ENCODE measurements around the gene CHAD. TPM values are rescaled to one million over a fixed set of nuclear protein-coding genes. Genes with fewer than 3 reads are reported as not detected.

The CHAD gene, protein sequence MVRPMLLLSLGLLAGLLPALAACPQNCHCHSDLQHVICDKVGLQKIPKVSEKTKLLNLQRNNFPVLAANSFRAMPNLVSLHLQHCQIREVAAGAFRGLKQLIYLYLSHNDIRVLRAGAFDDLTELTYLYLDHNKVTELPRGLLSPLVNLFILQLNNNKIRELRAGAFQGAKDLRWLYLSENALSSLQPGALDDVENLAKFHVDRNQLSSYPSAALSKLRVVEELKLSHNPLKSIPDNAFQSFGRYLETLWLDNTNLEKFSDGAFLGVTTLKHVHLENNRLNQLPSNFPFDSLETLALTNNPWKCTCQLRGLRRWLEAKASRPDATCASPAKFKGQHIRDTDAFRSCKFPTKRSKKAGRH
- total RNA-seq, result not detected
- polyA plus RNA-seq, result not detected

DNA sequence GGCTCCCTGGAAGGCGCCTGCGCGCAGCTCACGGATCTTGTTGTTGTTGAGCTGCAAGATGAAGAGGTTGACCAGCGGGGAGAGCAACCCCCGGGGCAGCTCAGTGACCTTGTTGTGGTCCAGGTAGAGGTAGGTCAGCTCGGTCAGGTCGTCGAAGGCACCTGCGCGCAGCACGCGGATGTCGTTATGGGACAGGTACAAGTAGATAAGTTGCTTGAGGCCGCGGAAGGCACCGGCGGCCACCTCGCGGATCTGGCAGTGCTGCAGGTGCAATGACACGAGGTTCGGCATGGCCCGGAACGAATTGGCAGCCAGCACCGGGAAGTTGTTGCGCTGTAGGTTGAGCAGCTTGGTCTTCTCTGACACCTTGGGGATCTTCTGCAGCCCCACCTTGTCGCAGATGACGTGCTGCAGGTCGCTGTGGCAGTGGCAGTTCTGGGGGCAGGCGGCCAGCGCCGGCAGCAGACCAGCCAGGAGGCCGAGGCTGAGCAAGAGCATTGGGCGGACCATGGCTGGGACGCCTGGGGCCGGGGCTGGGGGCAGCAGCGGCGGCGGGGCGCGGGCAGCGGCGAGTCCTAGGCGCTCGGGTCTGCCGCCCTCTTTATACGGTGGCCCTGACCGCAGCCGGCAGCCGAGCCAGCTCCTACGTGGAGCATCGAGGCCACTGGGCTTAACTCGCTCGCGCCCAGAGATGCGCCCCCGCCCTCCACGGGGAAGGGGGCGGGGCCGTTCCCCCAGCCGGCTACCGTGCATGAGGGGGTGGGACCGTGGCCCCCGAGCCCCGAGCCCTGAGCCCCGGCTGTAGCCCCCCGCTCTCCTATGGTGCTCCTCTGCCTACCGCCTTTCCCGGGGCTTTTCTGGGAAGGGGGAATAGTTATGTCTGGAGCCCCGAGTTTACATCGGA is at the start of gene CHAD:
Gene CHAD (minus strand): TSS at position 577 of the 904 bp plus-strand sequence. CDS start 67 bp downstream, at position 510.
- H3K36me3 Mint-ChIP-seq, result peaks cover 16% of the 10 kb centered on the region
- Histone ChIP-seq H3K36me3 (ENCODE audit: control insufficient read depth, insufficient read depth, low read length) (no peaks in the 10 kb centered on the region), H3K4me3 (ENCODE audit: low read depth, low read length) (no peak within 1 kb of the TSS), H3K27ac (ENCODE audit: insufficient read depth, low read length, poor library complexity, severe bottlenecking) (no peak within 1 kb of the TSS), H3K27me3 (ENCODE audit: control insufficient read depth, insufficient read depth, low read length) (no peaks in the 10 kb centered on the region), H3K9me3 (ENCODE audit: control insufficient read depth in 2 of 2, low read length in 2 of 2) (no peaks in the 10 kb centered on the region), H3K4me1 (ENCODE audit: control insufficient read depth, insufficient read depth, low read length, poor library complexity, severe bottlenecking) (peaks cover 14% of the 10 kb centered on the region)
- peak within 1 kb of the TSS in 1 of 3 donors; percentile 56 for H3K27ac Mint-ChIP-seq
- H3K9me3 Mint-ChIP-seq, result peaks cover 0 to 4% (median 0%) of the 10 kb centered on the region in 7 donors
- ATAC-seq (ENCODE audit: low read depth in 2 of 2) (no peak), DNase-seq (no peak)
- peak within 1 kb of the TSS in 3 of 4 donors; percentile 11 to 67 (median 21) for H3K4me3 Mint-ChIP-seq
- H3K27me3 Mint-ChIP-seq, result peaks cover 12% of the 10 kb centered on the region
- H3K4me1 Mint-ChIP-seq, result peaks cover 0 to 22% (median 2%) of the 10 kb centered on the region in 4 donors

DNA sequence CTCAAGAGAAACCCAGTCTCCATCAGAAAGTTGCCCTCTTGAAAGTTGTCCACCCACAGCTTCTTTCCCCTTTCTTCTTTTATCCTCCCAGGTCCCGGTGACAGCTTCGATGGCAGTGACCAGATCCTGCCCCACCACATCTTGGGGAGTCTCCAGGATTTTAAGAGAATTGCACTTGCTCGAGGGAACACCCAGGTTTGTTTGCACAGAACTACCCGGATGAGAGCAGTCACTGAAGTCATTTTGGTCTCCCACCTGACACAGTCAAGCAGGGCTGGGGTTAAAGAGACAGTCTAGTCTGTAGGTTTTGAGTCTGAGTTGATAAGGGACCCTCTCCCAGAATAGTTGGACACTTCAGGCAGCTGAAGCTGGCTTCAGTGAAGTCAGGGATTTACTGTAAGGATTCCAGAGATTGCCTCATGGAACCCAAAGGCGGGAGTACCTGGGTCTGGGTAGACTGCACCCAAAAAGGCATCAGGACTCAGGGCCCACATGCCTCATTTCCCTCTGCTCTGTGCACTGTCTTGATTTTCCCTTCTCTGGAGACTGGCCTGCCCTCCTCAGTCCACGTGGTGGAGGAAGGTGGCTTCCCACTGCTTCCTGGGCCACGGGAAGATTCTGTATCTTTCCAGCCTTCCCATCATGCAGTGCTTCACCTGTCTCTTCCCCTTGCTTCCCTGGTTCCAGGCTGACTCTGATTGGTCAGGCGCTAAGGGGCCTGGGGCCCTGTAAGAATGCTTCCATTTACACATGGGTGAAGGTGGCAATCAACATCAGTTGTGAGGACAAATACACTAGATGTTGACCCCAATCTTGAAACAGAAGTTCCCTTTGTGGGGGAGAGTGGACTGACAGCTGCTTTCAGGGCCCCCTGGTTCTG is 49.1 kb upstream of the CHAD start:
- no peaks in the 10 kb centered on the region for H3K27me3 ChIP-seq (ENCODE audit: control insufficient read depth, insufficient read depth, low read length)
- no peaks in the 10 kb centered on the region for H3K4me1 ChIP-seq (ENCODE audit: control insufficient read depth, insufficient read depth, low read length, poor library complexity, severe bottlenecking)
- Mint-ChIP-seq H3K27me3 (no peaks in the 10 kb centered on the region), H3K4me1 (peaks cover 0 to 10% (median 6%) of the 10 kb centered on the region in 4 donors), H3K36me3 (no peaks in the 10 kb centered on the region), H3K27ac (peak overlapping the region in 1 of 3 donors; percentile 15), H3K4me3 (peak overlapping the region in 1 of 4 donors; percentile 4), H3K9me3 (no peaks in the 10 kb centered on the region)
- ATAC-seq (ENCODE audit: low read depth in 2 of 2) (no peak), DNase-seq (no peak)
- H3K9me3 ChIP-seq (ENCODE audit: control insufficient read depth in 2 of 2, low read length in 2 of 2), result no peaks in the 10 kb centered on the region
- H3K27ac ChIP-seq (ENCODE audit: insufficient read depth, low read length, poor library complexity, severe bottlenecking), result no peak overlapping the region
- H3K4me3 ChIP-seq (ENCODE audit: low read depth, low read length), result no peak overlapping the region
- no peaks in the 10 kb centered on the region for H3K36me3 ChIP-seq (ENCODE audit: control insufficient read depth, insufficient read depth, low read length)

DNA sequence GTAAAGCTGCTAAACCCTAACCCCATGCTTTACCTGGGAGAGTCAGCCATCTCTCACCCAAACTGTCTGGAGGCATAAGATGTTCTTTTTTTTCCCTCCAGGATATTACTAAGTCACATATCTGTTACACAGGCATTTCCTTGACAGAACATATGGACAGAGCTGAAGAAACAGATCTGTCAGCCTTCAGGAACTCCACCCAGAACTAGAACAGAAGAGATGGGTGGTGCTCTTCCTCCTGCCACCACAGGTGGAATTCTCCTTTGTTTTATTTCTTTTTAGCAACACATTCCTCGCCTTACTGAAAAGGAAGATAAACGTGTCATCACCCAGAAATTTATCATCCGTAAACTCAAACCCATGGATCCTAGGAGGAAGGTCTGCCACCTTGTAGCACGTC is 48.3 kb upstream of the CHAD start:
- Mint-ChIP-seq H3K9me3 (no peaks in the 10 kb centered on the region), H3K4me3 (no peak overlapping the region), H3K27me3 (no peaks in the 10 kb centered on the region), H3K27ac (peak overlapping the region in 1 of 3 donors; percentile 15), H3K36me3 (no peaks in the 10 kb centered on the region), H3K4me1 (peaks cover 0 to 17% (median 9%) of the 10 kb centered on the region in 4 donors)
- H3K27me3 ChIP-seq (ENCODE audit: control insufficient read depth, insufficient read depth, low read length), result no peaks in the 10 kb centered on the region
- no peak overlapping the region for H3K4me3 ChIP-seq (ENCODE audit: low read depth, low read length)
- H3K27ac ChIP-seq (ENCODE audit: insufficient read depth, low read length, poor library complexity, severe bottlenecking), result no peak overlapping the region
- H3K36me3 ChIP-seq (ENCODE audit: control insufficient read depth, insufficient read depth, low read length), result no peaks in the 10 kb centered on the region
- no peaks in the 10 kb centered on the region for H3K4me1 ChIP-seq (ENCODE audit: control insufficient read depth, insufficient read depth, low read length, poor library complexity, severe bottlenecking)
- H3K9me3 ChIP-seq (ENCODE audit: control insufficient read depth in 2 of 2, low read length in 2 of 2), result no peaks in the 10 kb centered on the region
- ATAC-seq (ENCODE audit: low read depth in 2 of 2) (no peak), DNase-seq (no peak)

DNA sequence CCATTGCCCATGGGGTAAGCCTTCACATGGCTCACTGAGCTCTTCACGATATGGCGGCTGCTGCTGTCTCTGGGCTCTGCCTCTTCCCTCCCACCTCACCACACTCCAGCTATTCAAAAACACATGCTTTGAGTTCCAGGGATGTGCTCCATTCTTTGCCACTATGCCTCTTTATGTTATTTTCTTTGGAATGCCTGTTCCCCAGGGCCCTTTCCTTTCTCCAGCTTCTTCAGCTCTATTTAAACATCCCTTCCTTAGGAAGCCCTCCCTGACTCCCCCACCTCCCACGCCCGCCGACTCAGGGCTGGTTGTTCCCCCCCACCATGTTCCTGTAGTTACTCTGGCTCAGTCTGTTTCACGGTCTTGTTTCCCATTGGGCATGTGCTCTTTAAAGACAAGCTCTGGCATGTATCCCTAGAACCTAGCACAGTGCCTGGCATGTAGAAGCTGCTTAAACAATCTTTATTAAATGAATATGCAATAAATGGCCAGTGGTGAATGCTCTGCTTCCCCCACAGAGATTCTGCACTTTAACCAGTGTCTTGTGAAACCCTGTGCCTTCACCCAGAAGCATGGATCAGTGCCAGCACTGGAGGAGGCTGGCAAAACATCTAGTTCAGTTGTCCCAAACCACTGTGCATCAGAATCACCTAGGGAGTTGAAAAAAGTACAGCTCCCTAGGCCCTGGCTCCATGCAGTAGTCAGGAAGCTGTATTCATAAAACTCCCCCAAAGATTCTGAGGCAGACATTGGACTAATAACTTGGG is 46.4 kb upstream of the CHAD start:
- Histone ChIP-seq H3K4me3 (ENCODE audit: low read depth, low read length) (no peak overlapping the region), H3K27me3 (ENCODE audit: control insufficient read depth, insufficient read depth, low read length) (no peaks in the 10 kb centered on the region), H3K9me3 (ENCODE audit: control insufficient read depth in 2 of 2, low read length in 2 of 2) (no peaks in the 10 kb centered on the region), H3K36me3 (ENCODE audit: control insufficient read depth, insufficient read depth, low read length) (no peaks in the 10 kb centered on the region), H3K27ac (ENCODE audit: insufficient read depth, low read length, poor library complexity, severe bottlenecking) (no peak overlapping the region), H3K4me1 (ENCODE audit: control insufficient read depth, insufficient read depth, low read length, poor library complexity, severe bottlenecking) (peaks cover 15% of the 10 kb centered on the region)
- ATAC-seq (ENCODE audit: low read depth in 2 of 2) (no peak), DNase-seq (no peak)
- Mint-ChIP-seq H3K27ac (peak overlapping the region in 1 of 3 donors; percentile 32), H3K9me3 (no peaks in the 10 kb centered on the region), H3K36me3 (no peaks in the 10 kb centered on the region), H3K4me3 (peak overlapping the region in 1 of 4 donors; percentile 23), H3K27me3 (no peaks in the 10 kb centered on the region), H3K4me1 (peaks cover 11 to 32% (median 20%) of the 10 kb centered on the region in 4 donors)

DNA sequence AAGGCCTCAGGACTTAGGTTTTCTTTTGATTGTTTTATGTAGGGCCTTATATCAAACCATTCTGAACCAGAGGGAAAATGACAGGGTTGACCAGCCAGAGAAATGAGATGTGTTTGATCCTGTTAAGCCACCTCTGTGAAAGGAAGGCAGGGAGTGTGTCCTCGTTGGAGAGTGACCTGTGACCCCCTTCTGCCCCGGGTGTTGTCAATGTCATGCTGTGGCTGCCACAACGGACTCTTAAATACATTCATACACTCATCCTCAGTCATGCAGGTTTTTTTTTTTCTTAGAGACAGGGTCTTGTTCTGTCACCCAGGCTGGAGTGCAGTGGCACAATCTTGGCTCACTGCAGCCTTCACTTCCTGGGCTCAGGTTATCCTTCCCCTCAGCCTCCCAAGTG is 45.7 kb upstream of the CHAD start:
- Histone ChIP-seq H3K4me1 (ENCODE audit: control insufficient read depth, insufficient read depth, low read length, poor library complexity, severe bottlenecking) (peaks cover 22% of the 10 kb centered on the region), H3K27ac (ENCODE audit: insufficient read depth, low read length, poor library complexity, severe bottlenecking) (no peak overlapping the region), H3K36me3 (ENCODE audit: control insufficient read depth, insufficient read depth, low read length) (no peaks in the 10 kb centered on the region), H3K9me3 (ENCODE audit: control insufficient read depth in 2 of 2, low read length in 2 of 2) (no peaks in the 10 kb centered on the region), H3K27me3 (ENCODE audit: control insufficient read depth, insufficient read depth, low read length) (no peaks in the 10 kb centered on the region), H3K4me3 (ENCODE audit: low read depth, low read length) (no peak overlapping the region)
- Mint-ChIP-seq H3K36me3 (no peaks in the 10 kb centered on the region), H3K27ac (peak overlapping the region in 1 of 3 donors; percentile 43), H3K27me3 (no peaks in the 10 kb centered on the region), H3K9me3 (no peaks in the 10 kb centered on the region), H3K4me3 (peak overlapping the region in 1 of 4 donors; percentile 43), H3K4me1 (peaks cover 15 to 39% (median 27%) of the 10 kb centered on the region in 4 donors)
- ATAC-seq (ENCODE audit: low read depth in 2 of 2), result no peak
- DNase-seq, result no peak

DNA sequence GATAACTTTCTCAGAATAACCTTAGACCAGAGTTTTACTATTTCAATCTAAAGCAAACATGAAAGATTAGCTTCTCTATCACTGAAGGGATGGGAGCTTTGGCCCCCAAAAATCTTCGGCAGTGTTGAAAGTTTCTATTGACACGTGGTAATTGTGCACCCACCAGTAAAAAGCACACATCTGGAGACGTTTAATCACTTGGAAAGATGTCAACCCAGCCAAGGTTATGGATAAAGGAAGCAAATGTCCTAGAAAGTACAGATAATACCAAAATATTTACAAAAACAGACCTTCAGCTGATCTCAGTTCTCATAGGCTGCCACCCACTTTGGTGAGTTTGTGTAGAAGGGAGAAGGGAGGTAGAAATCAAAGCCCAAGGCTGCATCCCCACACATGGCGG is 44.8 kb upstream of the CHAD start:
- Histone ChIP-seq H3K4me1 (ENCODE audit: control insufficient read depth, insufficient read depth, low read length, poor library complexity, severe bottlenecking) (peaks cover 29% of the 10 kb centered on the region), H3K27ac (ENCODE audit: insufficient read depth, low read length, poor library complexity, severe bottlenecking) (no peak overlapping the region), H3K27me3 (ENCODE audit: control insufficient read depth, insufficient read depth, low read length) (no peaks in the 10 kb centered on the region), H3K4me3 (ENCODE audit: low read depth, low read length) (no peak overlapping the region), H3K36me3 (ENCODE audit: control insufficient read depth, insufficient read depth, low read length) (no peaks in the 10 kb centered on the region), H3K9me3 (ENCODE audit: control insufficient read depth in 2 of 2, low read length in 2 of 2) (no peaks in the 10 kb centered on the region)
- H3K27me3 Mint-ChIP-seq, result no peaks in the 10 kb centered on the region
- H3K27ac Mint-ChIP-seq, result no peak overlapping the region
- no peak overlapping the region for H3K4me3 Mint-ChIP-seq
- peaks cover 15 to 46% (median 31%) of the 10 kb centered on the region in 4 donors for H3K4me1 Mint-ChIP-seq
- ATAC-seq (ENCODE audit: low read depth in 2 of 2), result no peak
- DNase-seq, result no peak
- no peaks in the 10 kb centered on the region for H3K9me3 Mint-ChIP-seq
- no peaks in the 10 kb centered on the region for H3K36me3 Mint-ChIP-seq

All from CD4-positive, CD25-positive, alpha-beta regulatory T cell (primary cell).